IMR-90 (cell line): ENCODE data around the gene RAX2. TPM values are rescaled to one million over a fixed set of nuclear protein-coding genes. Genes with fewer than 3 reads are reported as not detected.

Experiments used
- ATAC-seq: fragments of 200-7000 bp; cut with Tn5 transposase; 2 replicates; pipeline ENCODE4 v1.9.1; 2020; ENCODE audit warnings: low read depth, mild to moderate bottlenecking, moderate library complexity
- BruUV-seq: library from RNA; stranded (reverse); fragments of 400-500 nt; replicated peaks from 2 replicates; lab custom pipeline; 2021; lab: Mats Ljungman, UMichigan
- CTCF ChIA-PET: fragments of 300-600 bp; formaldehyde crosslinking; extraction: SDS; loops from one replicate; lab custom pipeline; 2021; ENCODE audit warnings: antibody characterized with exemption; lab: Yijun Ruan, JAX
- POLR2A ChIA-PET: fragments of 300-600 bp; sonication (Branson Sonifier 250); formaldehyde crosslinking; loops from one replicate; lab custom pipeline; 2022; ENCODE audit warnings: antibody characterized with exemption; ENCODE audit not compliant: unreplicated experiment; lab: Charles Lee
- DNase-seq: peaks from one replicate; pipeline ENCODE4 v3.0.0; 2013
- H2AFZ ChIP-seq: replicated peaks from 2 replicates; pipeline ENCODE3; 2013; ENCODE audit warnings: low read length, mild to moderate bottlenecking; ENCODE audit not compliant: poor library complexity
- H2AK5ac ChIP-seq: 2 replicates; pipeline ENCODE4 v1.6.1; 2013; ENCODE audit warnings: low read depth, low read length, inconsistent platforms
- H2AK9ac ChIP-seq: replicated peaks from 2 replicates; pipeline ENCODE3; 2013; ENCODE audit warnings: mild to moderate bottlenecking, low read depth, low read length, moderate library complexity; ENCODE audit not compliant: poor library complexity
- H2BK120ac ChIP-seq: 2 replicates; pipeline ENCODE4 v1.6.1; 2013; ENCODE audit warnings: low read depth, low read length, inconsistent platforms
- H2BK15ac ChIP-seq: 3 replicates; pipeline ENCODE4 v1.6.1; 2013; ENCODE audit warnings: low read depth, low read length, inconsistent platforms
- H2BK20ac ChIP-seq: 2 replicates; pipeline ENCODE4 v1.6.1; 2013; ENCODE audit warnings: low read depth, mild to moderate bottlenecking, inconsistent platforms, low read length, moderate library complexity
- H2BK5ac ChIP-seq: 2 replicates; pipeline ENCODE4 v1.6.1; 2013; ENCODE audit warnings: mild to moderate bottlenecking, low read depth, low read length, inconsistent platforms; ENCODE audit not compliant: poor library complexity, severe bottlenecking
- H3K14ac ChIP-seq: replicated peaks from 2 replicates; pipeline ENCODE4 v1.6.1; 2013; ENCODE audit warnings: low read depth, low read length, inconsistent platforms
- H3K18ac ChIP-seq: 2 replicates; pipeline ENCODE4 v1.6.1; 2013; ENCODE audit warnings: low read depth, low read length, control low read depth
- H3K23ac ChIP-seq: 2 replicates; pipeline ENCODE4 v1.6.1; 2013; ENCODE audit warnings: low read depth, low read length, inconsistent platforms
- H3K27ac ChIP-seq: 2 replicates; pipeline ENCODE4 v1.5.1; 2013; ENCODE audit warnings: mild to moderate bottlenecking, control low read depth, low read length; ENCODE audit not compliant: insufficient read depth
- H3K27me3 ChIP-seq: 2 replicates; pipeline ENCODE4 v1.6.1; 2013; ENCODE audit warnings: low read length; ENCODE audit not compliant: control insufficient read depth, insufficient read depth
- H3K36me3 ChIP-seq: 2 replicates; pipeline ENCODE4 v1.6.1; 2013; ENCODE audit warnings: low read length, mixed read lengths; ENCODE audit not compliant: control insufficient read depth, insufficient read depth
- H3K4ac ChIP-seq: 2 replicates; pipeline ENCODE4 v1.6.1; 2013; ENCODE audit warnings: low read depth, low read length, inconsistent platforms
- H3K4me1 ChIP-seq: 2 replicates; pipeline ENCODE4 v1.6.1; 2013; ENCODE audit warnings: low read length, mixed read lengths; ENCODE audit not compliant: control insufficient read depth, insufficient read depth
- H3K4me2 ChIP-seq: 2 replicates; pipeline ENCODE4 v1.6.1; 2013; ENCODE audit warnings: low read depth, mild to moderate bottlenecking, control low read depth, low read length, moderate library complexity
- H3K4me3 ChIP-seq: 2 replicates; pipeline ENCODE4 v1.5.1; 2013; ENCODE audit warnings: low read depth, mild to moderate bottlenecking, control low read depth, low read length, moderate library complexity; ENCODE audit not compliant: insufficient read depth
- H3K56ac ChIP-seq: 2 replicates; pipeline ENCODE4 v1.6.1; 2013; ENCODE audit warnings: low read length, inconsistent platforms; ENCODE audit not compliant: insufficient read depth; ENCODE audit errors: extremely low read depth
- H3K79me1 ChIP-seq, 2 experiments: 2 replicates each; pipeline ENCODE4 v1.6.1; 2013; ENCODE audit warnings: low read length in 2 of 2, inconsistent platforms in 1 of 2, low read depth in 1 of 2
- H3K9ac ChIP-seq: 2 replicates; pipeline ENCODE4 v1.6.1; 2013; ENCODE audit warnings: low read depth, low read length, control low read depth
- H3K9me1 ChIP-seq: 2 replicates; pipeline ENCODE4 v1.6.1; 2013; ENCODE audit warnings: low read length, inconsistent platforms; ENCODE audit not compliant: insufficient read depth
- H3K9me3 ChIP-seq: 2 replicates; pipeline ENCODE4 v1.6.1; 2013; ENCODE audit warnings: low read length; ENCODE audit not compliant: control insufficient read depth, insufficient read depth
- H4K20me1 ChIP-seq: 2 replicates; pipeline ENCODE4 v1.6.1; 2013; ENCODE audit warnings: low read length, inconsistent platforms; ENCODE audit not compliant: insufficient read depth
- H4K5ac ChIP-seq: 2 replicates; pipeline ENCODE4 v1.6.1; 2013; ENCODE audit warnings: mild to moderate bottlenecking, low read depth, low read length, control low read depth
- H4K8ac ChIP-seq, 2 experiments: 2 replicates each; pipeline ENCODE4 v1.6.1; 2013; ENCODE audit warnings: low read depth in 2 of 2, low read length in 2 of 2, control low read depth in 1 of 2, inconsistent platforms in 1 of 2
- H4K91ac ChIP-seq: 2 replicates; pipeline ENCODE4 v1.6.1; 2013; ENCODE audit warnings: low read depth, low read length, inconsistent platforms; ENCODE audit not compliant: insufficient read depth
- BHLHE40 ChIP-seq: fragments of 150-350 bp; IDR thresholded peaks from 2 replicates; pipeline ENCODE4 v1.6.1; 2016; ENCODE audit warnings: mild to moderate bottlenecking, low read depth, low read length
- CEBPB ChIP-seq: IDR thresholded peaks from 2 replicates; pipeline ENCODE4 v1.6.1; 2012; ENCODE audit warnings: low read depth, low read length, improper control_type of control experiment
- CHD1 ChIP-seq: IDR thresholded peaks from 2 replicates; pipeline ENCODE4 v1.6.1; 2012; ENCODE audit warnings: low read depth, low read length, improper control_type of control experiment
- MAFK ChIP-seq: IDR thresholded peaks from 2 replicates; pipeline ENCODE4 v1.6.1; 2012; ENCODE audit warnings: low read depth, low read length, improper control_type of control experiment
- MAZ ChIP-seq: IDR thresholded peaks from 2 replicates; pipeline ENCODE4 v1.6.1; 2012; ENCODE audit warnings: low read depth, mild to moderate bottlenecking, low read length, improper control_type of control experiment, moderate library complexity, borderline replicate concordance
- MXI1 ChIP-seq: IDR thresholded peaks from 2 replicates; pipeline ENCODE4 v1.6.1; 2012; ENCODE audit warnings: low read depth, mild to moderate bottlenecking, low read length, moderate library complexity, borderline replicate concordance
- NFE2L2 ChIP-seq: fragments of 150-350 bp; IDR thresholded peaks from 2 replicates; pipeline ENCODE4 v1.6.1; 2016; ENCODE audit warnings: low read depth, mild to moderate bottlenecking, low read length
- RFX5 ChIP-seq: IDR thresholded peaks from 2 replicates; pipeline ENCODE4 v1.8.0; 2012; ENCODE audit warnings: low read depth, mild to moderate bottlenecking, low read length, moderate library complexity
- WGBS, 2 experiments: methylation state at CpG; one replicate each; pipeline versions ENCODE4 v1.1.5 to v1.1.7; 2013; ENCODE audit warnings: missing lambda C conversion rate in 2 of 2; ENCODE audit not compliant: insufficient read length in 1 of 2; ENCODE audit errors: extremely low coverage in 2 of 2; 5-methylcytosine and 5-hydroxymethylcytosine counted together
- dilution Hi-C: fragments of 300-500 bp; cut with HindIII; formaldehyde crosslinking; loops from one replicate; pipeline ENCODE4 v1.14.3; 2018; ENCODE audit warnings: low sequenced_read_pairs; ENCODE audit not compliant: unreplicated experiment
- in situ Hi-C: fragments of 300-500 bp; cut with MboI; formaldehyde crosslinking; loops from 3 replicates; pipeline ENCODE4 v1.14.3; 2019; ENCODE audit warnings: low sequenced_read_pairs, inconsistent platforms, mixed read lengths
- intact Hi-C: fragments of 100-400 bp; cut with micrococcal nuclease; formaldehyde crosslinking; loops from 2 replicates; pipeline ENCODE4 v1.10.0; 2022
- polyA plus RNA-seq, 3 experiments: library from polyadenylated mRNA; depleted of rRNA; stranded (reverse); fragments of >200 nt; gene quantifications; 2 replicates each; pipeline ENCODE4 v1.2.3, GENCODE V29; 2012; ENCODE audit warnings: low replicate concordance in 1 of 3
- total RNA-seq: library from RNA; depleted of rRNA; stranded (reverse); fragments of >200 nt; gene quantifications from 2 replicates; pipeline ENCODE4 v1.2.3, GENCODE V29; 2012
- TF ChIP-seq, protein P1 (sequence below): fragments of 150-350 bp; IDR thresholded peaks from 2 replicates; pipeline ENCODE4 v1.6.1; 2016; ENCODE audit warnings: low read depth, mild to moderate bottlenecking, low read length, moderate library complexity, borderline replicate concordance
- TF ChIP-seq, protein P2 (sequence below): conservative IDR thresholded peaks from 2 replicates; pipeline ENCODE4 v1.5.1; 2012; ENCODE audit warnings: mild to moderate bottlenecking, low read depth, low read length, improper control_type of control experiment

RAX2 gene
- total and polyA plus RNA-seq, 2 of the 4 experiments (the other 2 are of a cell fraction): not detected

DNA sequence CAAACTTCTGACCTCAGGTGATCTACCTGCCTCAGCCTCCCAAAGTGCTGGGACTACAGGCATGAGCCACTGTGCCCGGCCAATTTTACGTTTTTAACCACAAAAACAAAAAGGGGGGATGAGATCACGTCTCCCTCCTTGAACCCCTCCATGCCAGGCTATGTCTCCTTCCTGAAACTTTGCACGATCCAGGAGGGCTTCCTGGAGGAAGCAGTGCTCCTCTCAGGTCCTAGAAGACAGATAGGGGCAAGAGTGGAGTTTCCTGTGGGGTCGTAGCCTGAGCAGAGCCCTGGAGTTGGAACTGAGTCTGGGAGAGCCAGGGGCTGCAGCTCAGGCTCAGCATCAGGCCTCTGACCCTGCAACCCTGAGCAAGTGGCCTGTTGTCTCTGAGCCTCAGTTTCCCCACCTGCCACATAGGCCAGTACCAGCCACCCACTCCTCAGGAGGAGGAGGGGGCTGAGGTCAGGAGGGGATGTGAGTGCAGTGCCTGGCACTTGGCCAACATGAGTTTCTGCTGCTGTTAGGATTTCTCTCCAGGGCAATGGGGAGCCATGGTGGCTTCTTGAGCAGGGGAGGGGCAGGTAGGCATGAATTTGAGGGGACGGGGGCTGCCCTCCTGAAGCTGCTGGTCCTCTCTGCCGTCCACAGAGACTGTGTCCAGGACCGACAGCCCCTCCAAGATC lies 26.5 kb downstream of the RAX2 start:
- Histone ChIP-seq H3K27ac (no peak overlapping the region), H2AFZ (no peak overlapping the region), H3K56ac (no peak overlapping the region; the same call in 1 of the 2 replicates), H3K9ac (no peak overlapping the region), H3K79me1 (no peaks in the 10 kb centered on the region), H3K18ac (no peak overlapping the region), H3K4me1 (no peaks in the 10 kb centered on the region), H3K14ac (no peak overlapping the region), H4K91ac (no peak overlapping the region), H4K8ac (no peak overlapping the region), H2BK5ac (no peak overlapping the region), H3K4ac (no peak overlapping the region), H2AK9ac (no peak overlapping the region), H3K9me3 (peaks cover 2% of the 10 kb centered on the region; the same call in 1 of the 2 replicates), H3K4me2 (no peak overlapping the region), H4K5ac (no peak overlapping the region), H3K9me1 (no peaks in the 10 kb centered on the region), H2BK15ac (no peak overlapping the region), H2BK120ac (no peak overlapping the region), H2BK20ac (no peak overlapping the region), H3K36me3 (peaks cover 4% of the 10 kb centered on the region; the same call in 1 of the 2 replicates), H3K4me3 (no peak overlapping the region), H3K27me3 (peaks cover 7% of the 10 kb centered on the region), H3K23ac (no peak overlapping the region), H4K20me1 (no peaks in the 10 kb centered on the region), H2AK5ac (no peak overlapping the region)
- ATAC-seq (no peak), DNase-seq (no peak)
- ChIA-PET CTCF (no interaction called here), POLR2A (no interaction called here)
- dilution Hi-C loops (no loop called here), intact Hi-C loops (no loop called here), in situ Hi-C loops (no loop called here)
- no TSS peak for BruUV-seq
- TF ChIP-seq RFX5: no peak
- no peak for TF ChIP-seq MAFK
- TF ChIP-seq BHLHE40: no peak
- no peak for TF ChIP-seq MAZ
- TF ChIP-seq CHD1: no peak
- TF ChIP-seq MXI1: no peak
- no peak for TF ChIP-seq CEBPB
- TF ChIP-seq, protein P1, sequence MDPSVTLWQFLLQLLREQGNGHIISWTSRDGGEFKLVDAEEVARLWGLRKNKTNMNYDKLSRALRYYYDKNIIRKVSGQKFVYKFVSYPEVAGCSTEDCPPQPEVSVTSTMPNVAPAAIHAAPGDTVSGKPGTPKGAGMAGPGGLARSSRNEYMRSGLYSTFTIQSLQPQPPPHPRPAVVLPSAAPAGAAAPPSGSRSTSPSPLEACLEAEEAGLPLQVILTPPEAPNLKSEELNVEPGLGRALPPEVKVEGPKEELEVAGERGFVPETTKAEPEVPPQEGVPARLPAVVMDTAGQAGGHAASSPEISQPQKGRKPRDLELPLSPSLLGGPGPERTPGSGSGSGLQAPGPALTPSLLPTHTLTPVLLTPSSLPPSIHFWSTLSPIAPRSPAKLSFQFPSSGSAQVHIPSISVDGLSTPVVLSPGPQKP: no peak
- TF ChIP-seq NFE2L2: no peak
- TF ChIP-seq, protein P2, sequence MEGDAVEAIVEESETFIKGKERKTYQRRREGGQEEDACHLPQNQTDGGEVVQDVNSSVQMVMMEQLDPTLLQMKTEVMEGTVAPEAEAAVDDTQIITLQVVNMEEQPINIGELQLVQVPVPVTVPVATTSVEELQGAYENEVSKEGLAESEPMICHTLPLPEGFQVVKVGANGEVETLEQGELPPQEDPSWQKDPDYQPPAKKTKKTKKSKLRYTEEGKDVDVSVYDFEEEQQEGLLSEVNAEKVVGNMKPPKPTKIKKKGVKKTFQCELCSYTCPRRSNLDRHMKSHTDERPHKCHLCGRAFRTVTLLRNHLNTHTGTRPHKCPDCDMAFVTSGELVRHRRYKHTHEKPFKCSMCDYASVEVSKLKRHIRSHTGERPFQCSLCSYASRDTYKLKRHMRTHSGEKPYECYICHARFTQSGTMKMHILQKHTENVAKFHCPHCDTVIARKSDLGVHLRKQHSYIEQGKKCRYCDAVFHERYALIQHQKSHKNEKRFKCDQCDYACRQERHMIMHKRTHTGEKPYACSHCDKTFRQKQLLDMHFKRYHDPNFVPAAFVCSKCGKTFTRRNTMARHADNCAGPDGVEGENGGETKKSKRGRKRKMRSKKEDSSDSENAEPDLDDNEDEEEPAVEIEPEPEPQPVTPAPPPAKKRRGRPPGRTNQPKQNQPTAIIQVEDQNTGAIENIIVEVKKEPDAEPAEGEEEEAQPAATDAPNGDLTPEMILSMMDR: no peak
- WGBS, 2 experiments: 80% methylated on average over 2 of the region's 8 CpGs; no CpG with 5 or more reads in 1 of the 2 experiments
